Measurements from ENCODE around the gene ACAP3. TPM values are rescaled to one million over a fixed set of nuclear protein-coding genes. Genes with fewer than 3 reads are reported as not detected.
"Not testable (repeated sequence)": the region's sequence is repeated elsewhere in the genome, so short reads cannot be mapped to it uniquely, and the experiment has no call there.

ACAP3 gene
- total RNA-seq, 4 donors from 2014 or later, result 78.1 to 156 (median 110) TPM

- Histone ChIP-seq H3K4me3 (no peak overlapping the region), H3K27ac (no peak overlapping the region), H3K36me3 (peaks cover 0 to 69% (median 0%) of the 10 kb centered on the region in 3 donors), H3K9me3 (no peaks in the 10 kb centered on the region), H3K27me3 (no peaks in the 10 kb centered on the region), H3K4me1 (peaks cover 0 to 7% (median 3%) of the 10 kb centered on the region in 4 donors)
- TF ChIP-seq POLR2A (IDR thresholded peaks at IDR 0.05), result no peak
- DNase-seq, result no peak
These were observed 52.1 kb downstream of the ACAP3 start for GRCh38 chr1:1255611-1256010.

DNA sequence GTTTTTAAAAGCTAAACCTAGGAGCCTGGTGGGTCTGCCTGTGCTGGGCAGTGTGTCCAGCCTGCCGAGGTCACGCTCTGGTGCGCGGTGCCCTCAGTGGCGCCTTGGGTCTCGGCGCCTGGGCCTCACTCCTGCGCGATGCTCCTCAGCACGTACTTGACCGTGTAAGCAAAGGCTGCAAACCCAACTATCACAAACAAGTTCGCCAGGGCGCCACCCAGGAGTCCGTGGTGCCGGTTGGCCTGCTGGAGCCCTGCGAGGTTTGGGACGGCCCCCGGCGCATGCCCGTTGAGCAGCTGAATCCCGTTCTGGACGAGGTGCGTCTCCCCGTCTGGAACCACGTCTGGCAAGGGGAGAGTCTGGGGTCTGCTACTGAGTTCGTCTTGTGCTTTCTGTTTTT, 52.7 kb downstream of the ACAP3 start:
- no peak overlapping the region for H3K27ac ChIP-seq
- DNase-seq, result no peak
- H3K27me3 ChIP-seq, result no peaks in the 10 kb centered on the region
- H3K9me3 ChIP-seq, result no peaks in the 10 kb centered on the region
- H3K4me3 ChIP-seq, result no peak overlapping the region
- no peak for TF ChIP-seq CTCF (IDR thresholded peaks at IDR 0.05)
- TF ChIP-seq POLR2A (IDR thresholded peaks at IDR 0.05), result no peak
- H3K4me1 ChIP-seq, result peaks cover 0 to 11% (median 5%) of the 10 kb centered on the region in 4 donors
- peaks cover 0 to 64% (median 0%) of the 10 kb centered on the region in 3 donors for H3K36me3 ChIP-seq

GRCh38 chr1:1254667-1254998, 53.1 kb downstream of the ACAP3 start:
- H3K4me3 ChIP-seq, result no peak overlapping the region

DNA sequence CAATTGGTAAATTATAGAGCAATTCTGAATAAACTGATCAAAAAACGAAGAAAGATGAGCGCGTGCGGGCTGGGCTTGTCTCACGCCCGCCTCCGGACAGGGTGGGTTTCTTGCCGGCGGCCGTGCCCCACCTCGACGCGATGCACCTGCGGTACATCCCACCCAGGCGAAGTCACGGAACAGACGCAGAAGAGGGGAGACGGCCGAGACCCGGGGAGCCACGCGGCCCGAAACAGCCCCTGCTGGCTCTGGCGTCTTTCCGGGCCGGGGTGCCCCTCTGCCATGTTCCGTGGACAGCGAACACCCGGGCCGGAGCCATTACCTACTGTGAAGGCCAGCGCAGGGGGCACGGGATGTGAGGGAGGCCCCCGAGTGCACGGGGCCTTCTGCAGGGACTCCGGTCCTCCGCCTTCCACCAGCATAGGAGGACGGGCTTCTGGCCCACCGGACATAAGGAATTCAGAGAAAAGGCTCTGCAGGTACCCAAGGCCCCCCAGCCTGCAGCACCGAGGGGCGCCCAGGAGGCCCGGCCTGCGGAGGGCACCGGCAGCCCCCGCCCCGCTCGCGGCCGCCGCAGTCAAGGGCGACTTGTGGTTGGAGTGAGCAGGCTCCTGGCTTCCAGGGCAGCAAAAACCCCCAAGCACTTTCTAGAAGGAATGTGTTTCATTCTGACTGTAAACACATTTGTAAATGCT, 53.6 kb downstream of the ACAP3 start:
- no peak overlapping the region for H3K4me3 ChIP-seq
- H3K27me3 ChIP-seq, result no peaks in the 10 kb centered on the region
- peaks cover 0 to 54% (median 0%) of the 10 kb centered on the region in 3 donors for H3K36me3 ChIP-seq
- H3K4me1 ChIP-seq, result peaks cover 0 to 11% (median 5%) of the 10 kb centered on the region in 4 donors
- no peak for DNase-seq
- no peak overlapping the region for H3K27ac ChIP-seq
- H3K9me3 ChIP-seq, result no peaks in the 10 kb centered on the region
- TF ChIP-seq CTCF (IDR thresholded peaks at IDR 0.05) (no peak), POLR2A (IDR thresholded peaks at IDR 0.05) (no peak)

More at GRCh38 chr1:1254667-1254998, 53.1 kb downstream of the ACAP3 start:
- Histone ChIP-seq H3K9me3 (no peaks in the 10 kb centered on the region), H3K4me1 (peaks cover 0 to 11% (median 5%) of the 10 kb centered on the region in 4 donors), H3K27ac (no peak overlapping the region), H3K36me3 (peaks cover 0 to 59% (median 0%) of the 10 kb centered on the region in 3 donors), H3K27me3 (no peaks in the 10 kb centered on the region)
- no peak for DNase-seq
- TF ChIP-seq POLR2A (IDR thresholded peaks at IDR 0.05) (no peak), CTCF (IDR thresholded peaks at IDR 0.05) (no peak)

GRCh38 chr1:1253314-1253713, 54.4 kb downstream of the ACAP3 start:
- Histone ChIP-seq H3K27me3 (no peaks in the 10 kb centered on the region), H3K4me1 (peaks cover 0 to 11% (median 5%) of the 10 kb centered on the region in 4 donors), H3K9me3 (no peaks in the 10 kb centered on the region), H3K27ac (no peak overlapping the region), H3K36me3 (peaks cover 0 to 47% (median 0%) of the 10 kb centered on the region in 3 donors), H3K4me3 (no peak overlapping the region)
- no peak for DNase-seq
- TF ChIP-seq POLR2A (IDR thresholded peaks at IDR 0.05) (no peak), CTCF (IDR thresholded peaks at IDR 0.05) (no peak)

DNA sequence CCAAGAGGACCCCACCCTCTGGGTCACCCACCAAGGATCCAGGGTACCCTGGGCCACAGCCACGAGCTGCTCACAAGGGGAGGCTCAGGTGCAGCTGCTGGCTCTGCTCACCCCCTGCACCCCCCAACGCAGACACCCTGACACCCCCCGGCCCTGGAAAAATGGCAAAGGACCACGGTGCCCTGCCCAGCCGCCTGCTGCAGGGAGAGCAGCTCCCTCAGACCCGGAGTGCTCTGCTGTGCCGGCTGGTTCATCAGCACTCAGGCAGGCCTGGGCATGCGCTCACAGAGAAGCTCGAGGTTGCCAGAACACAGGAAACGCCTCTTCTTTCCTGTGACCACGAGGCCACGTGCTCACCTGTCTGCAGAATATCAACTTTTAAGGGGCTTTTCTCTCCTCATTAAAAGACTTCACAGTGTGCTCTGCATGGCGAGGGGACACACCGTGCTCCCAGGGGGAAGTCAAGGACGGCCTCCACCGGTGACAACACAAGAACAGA, 56.9 kb downstream of the ACAP3 start:
- no peaks in the 10 kb centered on the region for H3K9me3 ChIP-seq
- TF ChIP-seq POLR2A (IDR thresholded peaks at IDR 0.05) (no peak), CTCF (IDR thresholded peaks at IDR 0.05) (no peak)
- DNase-seq, result peak in 2 of 3 donors; percentile 68 to 75
- H3K4me1 ChIP-seq, result peaks cover 0 to 16% (median 10%) of the 10 kb centered on the region in 4 donors
- H3K36me3 ChIP-seq, result peaks cover 0 to 33% (median 0%) of the 10 kb centered on the region in 3 donors
- no peak overlapping the region for H3K4me3 ChIP-seq
- peak overlapping the region in 2 of 4 donors; percentile 16 to 48 for H3K27ac ChIP-seq
- H3K27me3 ChIP-seq, result peaks cover 0 to 15% of the 10 kb centered on the region in 2 donors

DNA sequence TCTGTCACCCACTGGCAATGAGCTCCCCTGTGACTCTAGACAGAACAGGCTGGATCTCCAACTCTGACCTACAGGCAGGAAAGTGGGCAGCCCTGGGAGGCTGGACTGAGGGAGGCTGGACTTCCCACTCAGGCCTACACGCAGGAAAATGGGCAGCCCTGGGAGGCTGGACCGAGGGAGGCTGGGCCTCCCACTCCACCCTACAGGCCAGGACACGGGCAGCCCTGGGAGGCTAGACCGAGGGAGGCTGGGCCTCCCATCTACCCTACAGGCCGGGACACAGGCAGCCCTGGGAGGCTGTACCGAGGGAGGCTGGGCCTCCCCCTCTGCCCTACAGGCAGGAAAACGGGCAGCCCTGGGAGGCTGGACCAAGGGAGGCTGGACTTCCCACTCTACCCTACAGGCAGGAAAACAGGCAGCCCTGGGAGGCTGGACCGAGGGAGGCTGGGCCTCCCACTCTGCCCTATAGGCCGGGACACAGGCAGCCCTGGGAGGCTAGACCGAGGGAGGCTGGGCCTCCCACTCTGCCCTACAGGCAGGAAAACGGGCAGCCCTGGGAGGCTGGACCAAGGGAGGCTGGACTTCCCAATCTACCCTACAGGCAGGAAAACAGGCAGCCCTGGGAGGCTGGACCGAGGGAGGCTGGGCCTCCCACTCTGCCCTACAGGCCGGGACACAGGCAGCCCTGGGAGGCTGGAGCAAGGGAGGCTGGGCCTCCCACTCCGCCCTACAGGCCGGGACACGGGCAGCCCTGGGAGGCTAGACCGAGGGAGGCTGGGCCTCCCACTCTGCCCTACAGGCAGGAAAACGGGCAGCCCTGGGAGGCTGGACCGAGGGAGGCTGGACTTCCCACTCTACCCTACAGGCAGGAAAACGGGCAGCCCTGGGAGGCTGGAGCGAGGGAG, 59.5 kb downstream of the ACAP3 start:
- peaks cover 0 to 16% (median 10%) of the 10 kb centered on the region in 4 donors for H3K4me1 ChIP-seq
- not testable (repeated sequence) for H3K4me3 ChIP-seq, H3K9me3 ChIP-seq, H3K27ac ChIP-seq, DNase-seq, H3K36me3 ChIP-seq
- peaks cover 0 to 21% of the 10 kb centered on the region in 2 donors for H3K27me3 ChIP-seq

All from Peyer's patch (tissue), 4 donors.